Erythroblast (primary cell): Measurements from ENCODE around the gene IKZF3.

Source experiments
- GATA1 ChIP-seq: IDR thresholded peaks from 2 replicates; pipeline ENCODE4 v1.6.1; 2011; ENCODE audit warnings: low read depth, mild to moderate bottlenecking, control low read depth, low read length, moderate library complexity
- POLR2A ChIP-seq: IDR thresholded peaks from 2 replicates; pipeline ENCODE4 v1.6.1; 2011; ENCODE audit warnings: mild to moderate bottlenecking, low read length

GRCh38 chr17:39738568-39738901, 125.6 kb downstream of the IKZF3 start:
- TF ChIP-seq POLR2A (no peak), GATA1 (no peak)
